T-helper 17 cell (primary cell): ENCODE measurements around the gene CNPY2. TPM values are rescaled to one million over a fixed set of nuclear protein-coding genes. Genes with fewer than 3 reads are reported as not detected.
"Not testable (repeated sequence)": the region's sequence is repeated elsewhere in the genome, so short reads cannot be mapped to it uniquely, and the experiment has no call there.

Experiments used
- ATAC-seq: fragments of 150-1000 bp; cut with Tn5 transposase; 2 replicates; pipeline ENCODE4 v1.10.0; 2021; ENCODE audit warnings: mild to moderate bottlenecking, moderate library complexity
- DNase-seq, 3 donors: peaks; one replicate each; pipeline versions ENCODE4 v3.0.0 to v3.0.0-alpha.2; 2020 to 2021
- H3K9me3 ChIP-seq: one replicate; pipeline ENCODE4 v1.7.0; 2013; ENCODE audit warnings: low read length, mild to moderate bottlenecking; ENCODE audit not compliant: control insufficient read depth, poor library complexity, severe bottlenecking
- H3K27ac Mint-ChIP-seq: one replicate; pipeline ENCODE4 v1.8.0; 2022; ENCODE audit warnings: mild to moderate bottlenecking, moderate library complexity, mixed read lengths
- H3K27me3 Mint-ChIP-seq: one replicate; pipeline ENCODE4 v1.8.0; 2022; ENCODE audit warnings: mixed read lengths
- H3K36me3 Mint-ChIP-seq: one replicate; pipeline ENCODE4 v1.8.0; 2022; ENCODE audit warnings: low read depth, mixed read lengths
- H3K4me1 Mint-ChIP-seq: one replicate; pipeline ENCODE4 v1.8.0; 2022; ENCODE audit warnings: mild to moderate bottlenecking, mixed read lengths
- H3K4me3 Mint-ChIP-seq: one replicate; pipeline ENCODE4 v1.8.0; 2022; ENCODE audit warnings: mild to moderate bottlenecking, moderate library complexity, mixed read lengths
- total RNA-seq, 4 donors: library from RNA in 2 of 4; stranded (reverse) in 2 of 4; gene quantifications; one replicate each; pipeline ENCODE4 v1.2.3 and lab custom pipeline; 2022 to 2026

The CNPY2 gene
- total RNA-seq, 2 donors from 2014 or later: 47.4 to 53.4 TPM

DNA sequence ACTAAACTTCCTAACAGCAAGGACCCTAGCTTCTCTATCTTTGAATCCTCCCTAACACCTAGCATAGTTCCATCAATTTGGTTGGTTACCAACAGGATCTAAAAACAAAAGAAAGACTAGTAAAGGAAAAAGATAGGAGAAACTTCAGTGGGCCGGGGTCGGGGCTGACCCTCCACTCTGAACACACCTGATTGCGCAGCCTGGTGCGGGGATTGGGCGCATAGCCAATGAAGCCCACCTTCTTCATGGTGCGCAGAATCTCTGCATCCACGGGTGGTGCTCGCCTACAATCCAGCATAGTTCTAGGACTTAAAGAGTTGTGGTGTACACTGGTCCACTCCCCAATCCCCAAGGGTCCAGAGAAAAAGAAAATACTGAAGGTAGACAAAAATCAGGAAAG, 10.3 kb upstream of the CNPY2 start:
- H3K4me3 Mint-ChIP-seq: no peak overlapping the region
- H3K36me3 Mint-ChIP-seq: peaks cover 33% of the 10 kb centered on the region
- no peaks in the 10 kb centered on the region for H3K27me3 Mint-ChIP-seq
- H3K27ac Mint-ChIP-seq: peak overlapping the region; percentile 41
- H3K4me1 Mint-ChIP-seq: peaks cover 18% of the 10 kb centered on the region
- ATAC-seq (no peak), DNase-seq (no peak)
- no peaks in the 10 kb centered on the region for H3K9me3 ChIP-seq

DNA sequence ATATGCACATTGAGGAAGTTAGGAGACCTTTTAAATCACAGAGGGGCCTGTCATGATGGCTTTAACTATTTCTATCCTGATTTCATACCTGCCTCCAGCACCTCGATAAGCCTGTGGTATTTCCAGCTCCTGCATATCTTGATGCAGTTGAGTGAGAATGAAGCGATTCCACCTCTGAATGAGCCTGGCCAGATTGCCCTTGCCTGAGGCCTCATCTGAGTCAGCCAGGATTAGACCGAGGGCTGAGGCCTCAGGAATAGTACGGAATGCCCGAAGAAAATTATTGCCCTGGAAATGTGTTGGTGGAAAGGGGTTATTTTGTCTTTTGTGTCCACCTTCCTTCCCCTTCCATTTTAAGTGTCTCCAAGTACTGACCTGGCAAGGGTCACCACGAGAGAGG, 8.4 kb upstream of the CNPY2 start:
- H3K9me3 ChIP-seq: no peaks in the 10 kb centered on the region
- DNase-seq: no peak
- H3K36me3 Mint-ChIP-seq: peaks cover 36% of the 10 kb centered on the region
- peaks cover 18% of the 10 kb centered on the region for H3K4me1 Mint-ChIP-seq
- H3K27ac Mint-ChIP-seq: peak overlapping the region; percentile 8
- no peaks in the 10 kb centered on the region for H3K27me3 Mint-ChIP-seq
- no peak for ATAC-seq
- H3K4me3 Mint-ChIP-seq: no peak overlapping the region

DNA sequence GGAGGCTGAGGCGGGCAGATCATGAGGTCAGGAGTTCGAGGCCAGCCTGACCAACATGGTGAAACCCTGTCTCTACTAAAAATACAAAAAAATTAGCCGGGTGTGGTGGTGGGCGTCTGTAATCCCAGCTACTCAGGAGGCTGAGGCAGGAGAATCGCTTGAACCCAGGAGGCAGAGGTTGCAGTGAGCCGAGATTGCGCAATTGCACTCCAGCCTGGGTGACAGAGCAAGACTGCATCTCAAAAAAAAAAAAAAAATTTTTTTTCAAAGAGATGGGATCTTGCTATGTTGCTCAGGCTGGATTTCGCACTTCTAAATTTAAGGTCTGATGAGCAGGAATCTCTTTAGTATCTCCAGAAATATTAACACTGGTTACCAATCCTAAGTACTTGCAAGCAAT, 5.8 kb upstream of the CNPY2 start:
- H3K36me3 Mint-ChIP-seq: peaks cover 26% of the 10 kb centered on the region
- H3K4me3 Mint-ChIP-seq, DNase-seq, H3K27ac Mint-ChIP-seq, H3K9me3 ChIP-seq, ATAC-seq, H3K27me3 Mint-ChIP-seq: not testable (repeated sequence)
- H3K4me1 Mint-ChIP-seq: peaks cover 11% of the 10 kb centered on the region

DNA sequence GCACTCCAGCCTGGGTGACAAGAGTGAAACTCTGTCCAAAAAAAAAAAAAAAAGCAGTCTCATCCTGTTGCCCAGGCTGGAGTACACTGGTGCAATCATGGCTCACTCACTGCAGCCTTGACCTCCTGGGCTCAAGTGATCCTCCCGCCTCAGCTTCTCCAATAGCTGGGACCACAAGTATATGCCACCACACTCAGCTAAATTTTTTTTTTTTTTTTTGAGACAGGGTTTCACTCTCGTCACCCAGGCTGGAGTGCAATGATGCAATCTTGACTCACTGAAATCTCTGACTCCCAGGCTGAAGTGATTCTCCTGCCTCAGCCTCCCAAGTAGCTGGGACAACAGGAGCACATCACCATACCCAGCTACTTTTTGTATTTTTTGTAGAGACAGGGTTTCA, 5.2 kb upstream of the CNPY2 start:
- DNase-seq (no peak), ATAC-seq (no peak)
- H3K27me3 Mint-ChIP-seq: no peaks in the 10 kb centered on the region
- peaks cover 8% of the 10 kb centered on the region for H3K4me1 Mint-ChIP-seq
- H3K36me3 Mint-ChIP-seq: peaks cover 21% of the 10 kb centered on the region
- no peaks in the 10 kb centered on the region for H3K9me3 ChIP-seq
- no peak overlapping the region for H3K4me3 Mint-ChIP-seq
- no peak overlapping the region for H3K27ac Mint-ChIP-seq

DNA sequence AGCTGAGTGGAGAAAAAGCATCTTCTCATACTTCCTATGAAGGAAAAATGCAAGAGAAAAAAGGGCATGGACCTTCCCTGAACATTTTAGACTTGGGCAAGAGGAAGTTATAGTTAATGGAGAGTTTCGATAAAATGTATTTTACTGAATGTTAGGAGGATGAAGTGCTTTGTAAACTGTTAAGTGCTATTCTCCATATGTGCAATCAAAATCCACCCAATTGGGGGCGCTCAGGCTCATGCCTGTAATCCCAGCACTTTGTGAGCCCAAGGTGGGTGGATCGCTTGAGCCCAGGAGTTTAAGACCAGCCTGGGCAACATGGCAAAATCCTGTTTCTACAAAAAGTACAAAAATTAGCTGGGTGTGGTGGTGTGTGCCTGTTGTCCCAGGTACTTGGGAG, 1.9 kb upstream of the CNPY2 start:
- Mint-ChIP-seq H3K4me3 (no peak overlapping the region), H3K27me3 (no peaks in the 10 kb centered on the region), H3K4me1 (peaks cover 3% of the 10 kb centered on the region), H3K27ac (peak overlapping the region; percentile 61), H3K36me3 (peaks cover 3% of the 10 kb centered on the region)
- no peaks in the 10 kb centered on the region for H3K9me3 ChIP-seq
- ATAC-seq (no peak), DNase-seq (no peak)

DNA sequence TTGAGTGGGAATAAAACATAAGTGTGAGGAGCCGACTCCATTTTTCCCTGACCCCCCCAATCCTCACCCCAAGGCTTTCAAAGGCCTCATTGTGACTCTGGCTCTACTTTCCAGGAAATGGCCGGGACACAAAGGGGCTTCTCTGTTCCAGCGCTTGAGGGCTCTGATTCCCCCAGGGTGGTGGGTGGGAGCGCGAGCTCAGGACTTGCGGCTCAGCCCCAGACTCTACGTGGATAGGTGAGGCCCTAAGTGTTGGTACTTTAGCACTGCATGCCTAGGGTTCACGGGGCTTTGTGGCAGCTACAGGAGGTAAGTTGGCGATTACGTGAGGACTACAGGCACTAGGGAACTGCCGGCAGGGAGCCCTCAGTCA, 553 bp downstream of the CNPY2 start:
- peak overlapping the region; percentile 97 for H3K4me3 Mint-ChIP-seq
- H3K4me1 Mint-ChIP-seq: peaks cover 3% of the 10 kb centered on the region
- peaks cover 3% of the 10 kb centered on the region for H3K36me3 Mint-ChIP-seq
- DNase-seq: no peak
- peak overlapping the region; percentile 99 for H3K27ac Mint-ChIP-seq
- ATAC-seq: peak; percentile 2
- H3K9me3 ChIP-seq: no peaks in the 10 kb centered on the region
- no peaks in the 10 kb centered on the region for H3K27me3 Mint-ChIP-seq

DNA sequence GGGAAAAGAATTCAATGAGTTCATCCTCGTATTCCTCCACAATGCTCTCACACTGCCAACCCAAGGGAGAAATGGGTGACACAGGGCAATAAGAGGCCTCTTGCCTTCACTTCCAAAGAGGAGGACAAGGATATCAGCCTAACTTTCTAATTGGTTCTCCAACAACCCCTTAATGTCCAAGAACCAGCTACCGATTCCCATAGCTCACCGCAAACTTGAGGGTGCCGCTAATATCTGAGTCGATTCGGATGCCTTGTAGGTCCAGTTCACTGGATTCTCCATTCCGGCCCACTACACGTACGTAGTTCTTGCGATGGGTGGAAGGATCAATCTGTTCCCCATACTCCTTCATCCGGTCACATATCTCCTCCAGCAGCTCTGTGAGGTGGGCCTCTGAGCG, 4.8 kb downstream of the CNPY2 start:
- no peak overlapping the region for H3K4me3 Mint-ChIP-seq
- no peak for DNase-seq
- no peak overlapping the region for H3K27ac Mint-ChIP-seq
- no peaks in the 10 kb centered on the region for H3K27me3 Mint-ChIP-seq
- H3K4me1 Mint-ChIP-seq: peaks cover 3% of the 10 kb centered on the region
- H3K9me3 ChIP-seq: no peaks in the 10 kb centered on the region
- ATAC-seq: no peak
- H3K36me3 Mint-ChIP-seq: peaks cover 3% of the 10 kb centered on the region

DNA sequence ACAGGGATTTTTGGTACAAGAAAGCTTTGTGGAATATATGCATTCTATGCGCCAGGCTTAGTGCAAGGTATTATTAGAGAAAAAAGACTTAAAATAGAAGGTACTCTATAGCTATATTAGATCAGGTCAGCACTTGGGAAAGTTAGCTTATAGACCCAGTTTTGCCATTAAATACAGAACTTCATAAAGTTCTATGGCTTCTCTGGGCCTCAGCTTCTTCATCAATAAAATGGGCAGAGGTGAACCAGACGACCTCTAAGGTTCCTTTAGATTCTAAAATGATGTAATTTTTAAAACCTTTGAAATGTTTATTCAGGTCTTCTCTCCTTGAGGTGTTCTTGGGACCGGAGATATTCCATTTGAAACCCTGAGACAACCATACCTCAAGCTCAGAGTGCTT, 7.1 kb downstream of the CNPY2 start:
- no peaks in the 10 kb centered on the region for H3K9me3 ChIP-seq
- no peak for DNase-seq
- Mint-ChIP-seq H3K36me3 (peaks cover 3% of the 10 kb centered on the region), H3K27me3 (no peaks in the 10 kb centered on the region), H3K4me1 (peaks cover 4% of the 10 kb centered on the region), H3K27ac (no peak overlapping the region), H3K4me3 (no peak overlapping the region)
- no peak for ATAC-seq

DNA sequence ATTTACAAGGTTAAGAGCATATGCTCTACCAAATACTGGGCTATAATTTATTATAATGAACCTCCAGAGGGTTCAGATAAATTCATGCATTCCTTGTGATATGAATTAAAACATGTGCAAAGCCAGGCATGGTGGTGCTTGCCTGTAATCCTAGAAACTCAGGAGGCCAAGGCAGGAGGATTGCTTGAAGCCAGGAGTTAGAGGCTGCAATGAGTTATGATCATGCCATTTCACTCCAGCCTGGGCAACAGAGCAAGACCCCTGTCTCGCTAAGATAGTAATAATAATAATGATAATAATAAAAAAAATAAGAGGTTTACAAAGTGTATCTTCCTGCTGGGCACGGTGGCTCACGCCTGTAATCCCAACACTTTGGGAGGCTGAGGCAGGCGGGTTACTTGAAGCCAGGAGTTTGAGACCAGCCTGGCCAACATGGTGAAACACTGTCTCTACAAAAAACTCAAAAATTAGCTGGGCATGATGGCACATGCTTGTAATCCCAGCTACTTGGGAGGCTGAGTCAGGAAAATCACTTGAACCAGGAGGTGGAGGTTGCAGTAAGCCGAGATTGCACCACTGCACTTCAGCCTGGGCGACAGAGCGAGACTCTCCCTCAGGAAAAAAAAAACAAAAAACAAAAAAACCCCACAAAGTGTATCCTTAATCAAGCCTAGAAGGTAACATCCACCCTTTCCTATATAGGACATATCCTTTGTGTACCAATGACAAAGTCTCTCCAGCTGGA, 8.4 kb downstream of the CNPY2 start:
- peaks cover 3% of the 10 kb centered on the region for H3K36me3 Mint-ChIP-seq
- no peak for DNase-seq
- H3K4me1 Mint-ChIP-seq: peaks cover 4% of the 10 kb centered on the region
- no peak overlapping the region for H3K27ac Mint-ChIP-seq
- no peak for ATAC-seq
- no peaks in the 10 kb centered on the region for H3K27me3 Mint-ChIP-seq
- no peaks in the 10 kb centered on the region for H3K9me3 ChIP-seq
- no peak overlapping the region for H3K4me3 Mint-ChIP-seq

DNA sequence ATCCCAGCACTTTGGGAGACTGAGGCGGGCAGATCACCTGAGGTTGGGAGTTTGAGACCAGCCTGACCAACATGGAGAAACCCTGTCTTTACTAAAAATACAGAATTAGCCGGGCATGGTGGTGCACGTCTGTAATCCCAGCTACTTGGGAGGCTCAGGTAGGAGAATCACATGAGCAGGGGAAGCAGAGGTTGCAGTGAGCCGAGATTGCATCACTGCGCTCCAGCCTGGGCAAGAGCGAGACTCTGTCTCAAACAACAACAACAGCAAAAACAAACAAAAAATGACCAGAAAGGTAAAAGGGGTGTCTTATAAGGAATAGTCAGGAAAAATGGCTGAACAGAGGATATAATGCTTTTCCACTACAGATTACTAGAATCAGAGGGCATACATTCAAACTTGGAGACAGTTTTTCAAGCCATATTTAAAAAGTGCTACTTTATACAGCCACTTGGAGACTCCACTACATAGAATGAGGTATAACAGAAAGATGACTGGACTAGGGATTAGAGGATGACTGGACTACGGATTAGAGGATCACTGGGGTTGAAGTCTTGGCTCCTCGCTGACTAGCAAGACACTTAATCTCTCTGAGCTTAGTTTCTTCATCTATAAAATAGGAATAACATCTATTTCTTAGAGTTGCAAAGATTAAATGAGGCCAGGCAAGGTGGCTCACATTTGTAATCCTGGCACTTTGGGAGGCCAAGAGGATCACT, 10.8 kb downstream of the CNPY2 start:
- no peak for ATAC-seq
- no peak overlapping the region for H3K4me3 Mint-ChIP-seq
- peaks cover 3% of the 10 kb centered on the region for H3K36me3 Mint-ChIP-seq
- no peaks in the 10 kb centered on the region for H3K27me3 Mint-ChIP-seq
- no peaks in the 10 kb centered on the region for H3K9me3 ChIP-seq
- peaks cover 21% of the 10 kb centered on the region for H3K4me1 Mint-ChIP-seq
- no peak overlapping the region for H3K27ac Mint-ChIP-seq
- DNase-seq: no peak

DNA sequence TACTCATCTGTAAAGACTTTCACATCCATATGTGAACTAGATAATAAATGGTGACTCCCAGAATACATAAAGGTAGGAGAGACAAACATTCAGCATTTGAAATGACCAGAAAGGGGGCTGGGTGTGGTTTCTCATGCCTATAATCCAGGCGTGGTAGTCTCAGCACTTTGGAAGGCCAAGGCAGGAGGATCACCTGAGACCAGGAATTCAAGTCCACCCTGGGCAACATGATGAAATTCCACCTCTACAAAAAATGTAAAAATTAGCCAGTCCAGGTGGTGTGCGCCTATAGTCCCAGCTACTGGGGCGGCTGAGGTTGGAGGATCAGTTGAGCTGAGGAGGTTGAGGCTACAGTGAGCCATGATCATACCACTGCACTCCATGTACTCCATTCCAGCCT, 11.5 kb downstream of the CNPY2 start:
- Mint-ChIP-seq H3K4me3 (no peak overlapping the region), H3K27ac (no peak overlapping the region), H3K27me3 (no peaks in the 10 kb centered on the region), H3K36me3 (no peaks in the 10 kb centered on the region), H3K4me1 (peaks cover 23% of the 10 kb centered on the region)
- ATAC-seq: no peak
- H3K9me3 ChIP-seq: no peaks in the 10 kb centered on the region
- no peak for DNase-seq

DNA sequence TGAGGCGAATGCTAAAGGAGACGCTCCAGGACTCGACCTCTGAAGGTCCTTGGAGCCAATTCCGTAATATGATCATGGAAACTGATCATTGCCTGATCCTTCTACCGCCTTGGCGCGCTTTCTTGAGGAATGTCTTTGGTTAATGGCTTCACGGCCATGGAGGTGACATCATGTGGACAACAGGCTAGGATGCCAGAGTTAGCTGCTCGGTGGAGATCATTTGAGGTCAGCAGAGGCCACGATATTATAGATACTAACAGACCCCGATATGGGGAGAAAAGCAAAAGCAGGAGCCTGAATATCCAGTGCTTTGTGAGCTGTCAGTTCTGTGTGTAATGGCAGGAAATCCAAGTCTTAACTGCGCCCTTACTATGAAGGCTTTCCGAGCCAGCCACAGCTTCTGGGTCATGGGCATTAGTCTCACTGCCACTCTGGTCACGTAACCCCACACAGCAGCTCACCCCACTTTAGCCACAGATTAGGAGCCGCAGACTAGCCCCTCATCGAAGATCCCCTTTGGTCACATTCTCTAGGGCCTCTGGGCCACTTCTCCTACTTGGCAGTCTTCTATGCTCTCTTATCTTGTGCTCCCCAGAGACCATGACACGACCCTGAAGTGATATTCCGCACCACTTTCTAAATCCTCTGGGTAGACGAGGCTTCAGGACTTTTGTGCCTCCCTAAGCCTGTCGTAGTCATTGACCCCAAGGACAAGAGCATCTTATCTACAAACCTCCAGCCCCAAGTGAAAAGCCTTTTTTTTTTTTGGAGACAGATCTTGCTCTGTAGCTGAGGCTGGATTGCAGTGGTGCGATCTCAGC, 14.9 kb downstream of the CNPY2 start:
- no peak for ATAC-seq
- H3K9me3 ChIP-seq: no peaks in the 10 kb centered on the region
- Mint-ChIP-seq H3K4me3 (peak overlapping the region; percentile 94), H3K27me3 (no peaks in the 10 kb centered on the region), H3K4me1 (peaks cover 43% of the 10 kb centered on the region), H3K36me3 (no peaks in the 10 kb centered on the region), H3K27ac (peak overlapping the region; percentile 94)
- peak in 1 of 3 donors; percentile 9 for DNase-seq

DNA sequence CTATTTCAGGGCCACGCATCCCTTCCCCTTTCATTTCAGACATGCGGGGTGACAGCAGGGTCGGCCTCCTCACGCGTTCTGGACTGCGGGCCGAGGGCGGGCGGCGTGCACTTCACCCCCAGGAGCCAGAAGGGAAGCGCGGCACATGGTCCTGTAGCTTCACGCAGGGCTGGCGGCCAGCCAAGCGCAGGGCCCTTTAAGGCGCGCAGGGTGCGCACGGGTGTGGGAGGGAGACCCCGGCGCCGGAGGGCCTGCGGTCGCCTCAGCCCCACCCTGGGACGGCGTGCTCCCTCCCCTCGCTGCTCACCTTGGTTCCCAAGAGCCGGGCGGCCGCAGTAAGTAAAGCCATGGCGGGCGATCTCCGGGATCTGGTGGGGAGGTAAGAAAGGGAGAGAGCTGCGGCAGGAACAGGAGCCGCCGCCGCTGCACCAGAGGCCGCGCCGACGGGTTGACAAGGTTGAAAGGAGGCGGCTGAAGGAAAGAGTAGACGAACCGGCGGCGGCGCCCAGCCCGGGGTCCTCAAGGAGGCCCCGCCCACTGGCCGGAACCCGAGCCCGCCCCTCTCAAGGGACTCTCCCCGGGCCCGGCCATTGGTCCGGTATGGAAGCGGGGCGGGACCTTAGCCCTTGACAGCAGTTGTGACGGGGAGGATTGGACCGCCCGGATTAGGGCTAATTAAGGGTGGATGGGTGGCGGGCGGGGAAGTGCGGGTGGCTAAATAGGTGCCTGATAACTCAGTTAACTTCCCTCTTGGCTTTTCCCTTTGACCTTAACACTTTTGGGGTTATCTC, 15.7 kb downstream of the CNPY2 start, which contains the start of gene CS:
Gene CS (minus strand): TSS at position 478 of the 791 bp plus-strand sequence. CDS start 129 bp downstream, at position 349.
- peak within 1 kb of the TSS; percentile 94 for H3K27ac Mint-ChIP-seq
- peaks cover 41% of the 10 kb centered on the region for H3K4me1 Mint-ChIP-seq
- ATAC-seq: peak; percentile 95
- H3K9me3 ChIP-seq: no peaks in the 10 kb centered on the region
- no peaks in the 10 kb centered on the region for H3K36me3 Mint-ChIP-seq
- H3K27me3 Mint-ChIP-seq: no peaks in the 10 kb centered on the region
- H3K4me3 Mint-ChIP-seq: peak within 1 kb of the TSS; percentile 94
- peak; percentile 98 to 99 (median 98) for DNase-seq
